ENCODE results near the gene STAG1.
"Not testable (repeated sequence)": the region's sequence is repeated elsewhere in the genome, so short reads cannot be mapped to it uniquely, and the experiment has no call there.

STAG1 gene

DNA sequence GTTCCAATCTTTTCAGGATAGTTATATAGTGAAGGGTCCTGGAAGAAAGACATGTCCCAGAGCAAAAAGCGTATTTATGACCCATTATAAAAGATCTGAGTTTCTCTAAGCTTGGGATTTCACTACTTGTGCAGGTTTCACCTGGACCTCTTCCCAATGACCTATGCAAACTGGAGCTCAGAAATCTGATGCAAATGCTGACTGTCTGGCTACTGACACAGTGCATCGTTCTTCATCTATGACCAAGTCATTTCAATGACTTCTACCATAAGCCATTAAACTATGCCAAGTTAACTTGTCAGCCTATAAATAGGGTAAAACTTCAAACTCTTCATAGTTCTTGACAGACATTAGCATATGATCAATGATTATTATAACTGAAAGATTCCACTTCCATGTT, 11.1 kb downstream of the STAG1 start:
- no peak for DNase-seq

- DNase-seq: no peak
Observed at GRCh38 chr3:136740351-136740958, 11.7 kb downstream of the STAG1 start.

- DNase-seq: not testable (repeated sequence)
Observed at GRCh38 chr3:136736950-136737349, 15.2 kb downstream of the STAG1 start.

DNA sequence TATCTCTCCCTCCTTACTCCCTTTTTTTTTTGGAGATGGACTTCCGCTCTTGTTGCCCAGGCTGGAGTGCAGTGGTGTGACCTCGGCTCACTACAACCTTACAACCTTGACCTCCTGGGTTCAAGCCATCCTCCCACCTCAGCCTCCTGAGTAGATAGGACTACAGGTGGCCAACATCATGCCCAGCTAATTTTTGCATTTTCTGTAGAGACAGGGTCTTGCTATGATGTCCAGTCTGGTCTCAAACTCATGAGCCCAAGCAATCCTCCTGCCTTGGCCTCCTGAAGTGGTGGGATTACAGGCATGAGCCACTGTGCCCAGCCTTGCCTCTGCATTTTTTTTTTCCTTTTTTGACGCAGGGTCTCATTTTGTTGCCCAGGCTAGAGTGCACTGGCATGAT, 17.1 kb downstream of the STAG1 start:
- DNase-seq: no peak

DNA sequence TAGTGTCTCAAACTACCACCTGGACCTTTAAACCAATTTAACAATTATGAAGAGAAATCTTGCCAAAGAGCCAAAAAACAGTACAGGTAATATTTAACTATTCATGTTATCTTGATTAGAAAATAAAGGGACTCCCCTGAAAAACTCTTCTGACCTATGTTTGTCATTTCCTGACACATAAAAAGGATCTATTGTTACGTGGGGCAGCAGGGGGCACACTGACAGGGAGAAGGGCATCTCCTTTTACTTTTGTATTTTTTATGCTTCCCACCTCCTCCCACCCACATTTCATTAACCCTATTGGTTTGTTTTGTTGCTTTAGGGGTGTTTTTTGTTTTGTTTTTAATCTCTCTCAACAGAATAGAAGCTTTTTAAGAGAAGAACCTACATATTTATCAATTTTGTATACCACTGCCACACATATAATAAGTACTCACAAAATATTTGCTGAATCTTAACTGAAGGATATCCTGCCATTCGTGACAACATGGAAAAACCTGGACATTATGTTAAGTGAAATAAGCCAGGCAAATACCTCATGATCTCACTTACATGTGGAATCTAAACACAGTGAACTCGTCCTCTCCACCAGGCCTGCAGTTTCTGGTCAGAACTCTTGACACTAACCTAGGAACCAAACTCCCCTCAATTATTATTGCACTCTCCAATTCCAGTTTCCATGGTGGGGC, 17.7 kb downstream of the STAG1 start:
- peak; percentile 23 for DNase-seq

- no peak for DNase-seq
Observed at GRCh38 chr3:136733317-136733833, 18.8 kb downstream of the STAG1 start.

- DNase-seq: no peak
Observed at GRCh38 chr3:136731274-136731884, 20.8 kb downstream of the STAG1 start.

DNA sequence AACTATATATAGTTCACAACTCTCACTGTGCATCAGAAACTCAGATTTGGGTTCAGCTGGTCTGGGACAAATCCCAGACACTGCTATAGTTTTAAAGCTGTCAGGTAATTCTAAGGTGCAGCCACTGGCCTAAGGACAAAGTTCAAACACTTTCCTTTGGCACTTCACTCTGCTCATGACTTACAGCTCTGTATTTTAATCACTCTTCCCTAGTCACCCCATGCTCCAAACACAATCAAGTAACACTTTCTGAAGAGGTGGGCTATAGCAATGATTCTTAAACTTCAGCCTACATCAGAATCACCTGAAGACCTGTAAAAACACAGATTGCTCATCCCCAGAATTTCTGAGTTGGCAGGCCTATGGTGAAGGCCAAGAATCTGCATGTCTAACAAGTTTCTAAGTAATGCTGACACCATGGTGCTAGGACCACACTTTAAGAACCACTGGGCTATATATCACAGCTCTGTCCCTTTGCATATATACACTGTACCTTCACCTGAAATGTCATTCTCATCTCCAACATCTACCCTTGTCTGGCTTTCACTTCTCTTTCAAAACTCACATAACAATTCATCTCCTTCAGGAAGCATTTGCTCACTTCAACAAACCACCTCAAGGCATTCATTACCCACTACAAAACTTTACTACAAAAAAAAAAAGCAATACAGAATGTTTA, 21.4 kb downstream of the STAG1 start:
- no peak for DNase-seq

- no peak for DNase-seq
Observed at GRCh38 chr3:136728918-136729317, 23.3 kb downstream of the STAG1 start.

GRCh38 chr3:136728473-136728872, 23.7 kb downstream of the STAG1 start:
- peak; percentile 31 for DNase-seq

DNA sequence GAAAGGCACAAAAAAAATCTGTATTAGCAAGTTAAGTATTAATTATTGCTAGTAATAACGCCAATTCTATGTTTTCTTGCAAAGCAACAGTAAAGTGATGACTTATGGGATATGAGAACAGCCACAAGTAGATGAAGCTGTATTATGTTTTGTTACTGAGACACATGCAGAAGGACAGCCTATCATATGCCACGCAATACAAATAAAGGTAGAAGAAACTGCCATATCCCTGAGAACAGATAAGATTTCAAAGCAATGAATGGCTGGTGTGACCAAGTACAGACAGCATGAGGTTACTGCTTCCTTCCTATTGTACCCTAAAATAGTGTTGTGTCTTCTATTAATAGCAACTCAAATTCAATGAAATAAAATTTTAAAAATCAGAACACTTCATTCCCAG, 26.7 kb downstream of the STAG1 start:
- no peak for DNase-seq

- not testable (repeated sequence) for DNase-seq
Observed at GRCh38 chr3:136722916-136723315, 29.3 kb downstream of the STAG1 start.

DNA sequence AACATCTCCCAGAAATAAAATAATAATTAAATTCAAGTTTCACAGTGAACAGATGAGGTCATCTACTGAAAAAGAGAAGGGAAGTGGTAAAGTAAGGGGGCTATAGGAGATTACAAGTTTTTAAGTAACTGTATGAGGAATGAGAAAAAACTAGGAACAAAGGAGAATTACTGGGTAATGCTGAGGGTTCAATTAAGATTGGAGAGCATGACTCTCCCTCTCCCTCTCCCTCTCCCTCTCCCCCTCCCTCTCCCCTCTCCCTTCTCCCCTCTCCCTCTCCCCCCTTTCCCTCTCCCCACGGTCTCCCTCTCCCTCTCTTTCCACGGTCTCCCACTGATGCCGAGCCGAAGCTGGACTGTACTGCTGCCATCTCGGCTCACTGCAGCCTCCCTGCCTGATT, 29.8 kb downstream of the STAG1 start:
- DNase-seq: not testable (repeated sequence)

- DNase-seq: no peak
Observed at GRCh38 chr3:136720091-136720490, 32.1 kb downstream of the STAG1 start.

DNA sequence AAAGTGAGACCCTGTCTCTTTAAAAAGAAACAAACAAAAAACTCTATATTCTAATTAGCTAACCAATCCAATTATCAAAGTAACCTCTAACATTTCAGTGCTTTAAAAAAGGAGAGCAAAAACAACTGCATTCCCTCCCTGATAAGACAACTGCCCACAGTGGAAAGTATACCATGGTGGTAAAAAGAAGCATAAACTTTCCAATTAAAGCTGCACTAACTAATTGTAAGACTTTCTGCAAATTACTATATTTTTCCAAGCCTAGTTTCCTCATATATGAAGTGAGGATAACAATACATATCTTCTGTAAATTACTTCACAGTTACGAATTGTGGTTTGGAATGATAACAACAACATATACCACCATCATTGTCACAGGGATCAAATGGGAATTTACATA, 35.5 kb downstream of the STAG1 start:
- no peak for DNase-seq

DNA sequence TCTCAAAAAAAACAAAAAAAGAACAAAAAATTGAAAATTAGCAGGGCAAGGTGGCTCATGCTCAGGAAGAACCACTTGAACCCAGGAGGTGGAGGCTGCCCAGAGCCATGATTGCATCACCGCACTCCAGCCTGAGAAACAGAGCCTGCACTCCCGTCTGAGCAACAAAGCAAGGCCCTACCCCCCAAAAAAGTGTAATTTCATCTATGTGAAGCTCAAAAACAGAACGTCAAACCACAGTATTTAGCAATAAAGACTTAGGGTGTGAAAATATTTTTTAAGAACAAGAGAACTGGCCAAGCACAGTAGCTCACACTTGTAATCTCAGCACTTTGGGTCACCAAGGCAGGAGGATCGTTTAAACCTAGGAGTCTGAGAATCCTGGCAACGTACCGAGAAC, 38.2 kb downstream of the STAG1 start:
- no peak for DNase-seq

DNA sequence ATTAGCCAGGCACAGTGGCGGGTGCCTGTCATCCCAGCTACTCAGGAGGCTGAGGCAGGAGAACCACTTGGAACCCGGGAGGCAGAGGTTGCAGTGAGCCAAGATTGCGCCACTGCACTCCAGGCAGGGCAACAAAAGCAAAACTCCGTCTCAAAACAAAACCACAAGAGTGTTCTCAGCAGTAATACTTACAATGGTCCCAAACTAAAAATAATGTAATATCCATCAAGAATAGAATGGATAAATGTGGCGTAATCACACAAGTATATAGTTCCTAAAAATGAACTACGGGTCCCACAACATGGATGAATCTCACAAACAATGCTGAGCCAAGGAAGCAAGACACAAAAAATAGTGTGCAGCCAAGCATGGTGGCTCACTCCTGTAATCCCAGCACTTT, 39.2 kb downstream of the STAG1 start:
- no peak for DNase-seq

DNA sequence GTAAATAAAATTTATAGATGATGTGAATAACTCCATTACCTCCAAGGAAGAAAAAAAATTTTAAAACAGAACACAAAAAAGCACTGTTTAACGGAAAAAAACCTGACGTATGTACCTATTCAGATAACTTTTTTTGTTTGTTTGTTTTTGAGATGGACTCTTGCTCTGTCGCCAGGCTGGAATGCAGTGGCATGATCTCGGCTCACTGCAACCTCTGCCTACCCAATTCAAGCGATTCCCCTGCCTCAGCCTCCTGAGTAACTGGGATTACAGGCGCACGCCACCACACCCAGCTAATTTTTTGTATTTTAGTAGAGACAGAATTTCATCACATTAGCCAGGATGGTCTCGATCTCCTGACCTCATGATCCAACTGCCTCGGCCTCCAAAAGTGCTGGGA, 40.3 kb downstream of the STAG1 start:
- DNase-seq: not testable (repeated sequence)

GRCh38 chr3:136711277-136711676, 40.9 kb downstream of the STAG1 start:
- DNase-seq: no peak

GRCh38 chr3:136709775-136710174, 42.4 kb downstream of the STAG1 start:
- not testable (repeated sequence) for DNase-seq

DNA sequence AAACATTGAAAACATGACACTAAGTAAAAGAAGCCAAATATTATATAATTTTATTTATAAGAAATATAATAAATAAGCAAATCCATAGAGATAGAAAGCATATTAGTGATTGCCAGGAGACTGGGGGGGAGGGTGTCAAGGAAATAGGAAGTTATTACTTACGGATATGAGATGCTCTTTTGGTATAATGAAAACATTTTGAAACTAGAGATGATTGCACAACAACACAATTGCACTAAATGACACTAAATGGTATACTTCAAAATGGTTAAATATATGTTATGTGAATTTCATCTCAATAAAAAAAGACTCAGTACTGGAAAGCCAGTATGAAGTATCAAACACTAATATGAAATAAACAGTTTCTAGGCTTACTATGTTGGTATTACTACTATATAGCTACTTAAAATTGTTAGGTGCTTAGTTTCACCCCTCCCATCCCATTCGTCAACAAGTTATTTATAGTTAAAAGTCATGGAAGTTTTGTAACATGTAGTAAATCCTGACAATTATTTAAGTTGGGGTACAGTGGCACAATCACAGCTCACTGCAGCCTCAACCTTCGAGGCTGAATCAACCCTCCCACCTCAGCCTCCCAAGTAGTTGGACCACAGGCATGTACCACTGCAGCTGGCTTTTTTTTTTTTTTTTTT, 43.7 kb downstream of the STAG1 start:
- no peak for DNase-seq

GRCh38 chr3:136703429-136703828, 48.7 kb downstream of the STAG1 start:
- DNase-seq: no peak

DNA sequence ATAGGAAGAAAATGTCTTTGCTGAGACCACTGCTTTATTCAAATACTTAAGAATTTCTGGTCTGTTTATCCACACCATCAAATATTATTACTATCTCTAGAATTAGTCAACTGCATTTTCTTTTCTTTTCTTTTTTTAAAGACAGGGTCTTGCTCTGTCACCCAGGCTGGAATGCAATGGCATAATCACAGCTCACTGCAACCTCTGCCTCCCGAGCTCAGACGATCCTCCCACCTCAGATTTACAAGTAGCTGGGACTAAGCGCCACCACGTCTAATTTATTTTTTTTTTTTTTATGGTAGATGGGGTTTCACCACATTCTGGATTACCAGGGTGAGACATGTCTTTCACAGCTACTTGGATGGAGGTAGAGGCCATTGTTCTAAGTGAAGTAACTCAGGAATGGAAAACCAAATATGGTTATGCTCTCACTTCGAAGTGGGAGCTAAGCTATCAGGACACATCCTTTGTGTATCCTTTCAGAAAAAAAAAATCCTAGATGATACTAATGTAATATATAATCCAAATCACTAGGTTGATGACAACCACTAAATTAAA, 52.8 kb downstream of the STAG1 start:
- DNase-seq: no peak
